ENCODE data around the gene NRBF2.

GRCh38 chr10:63133821-63134557, 861 bp downstream of the NRBF2 start:
- TF ChIP-seq CTCF (IDR thresholded peaks at IDR 0.05; ENCODE audit: low read length) (no peak), EZH2 (IDR thresholded peaks at IDR 0.05; ENCODE audit: borderline replicate concordance, low read length) (no peak)
